ENCODE measurements around the gene FUT3. TPM values are rescaled to one million over a fixed set of nuclear protein-coding genes. Genes with fewer than 3 reads are reported as not detected.

Gene FUT3
- polyA plus RNA-seq, 1 donor (not counting 4 experiments of a cell fraction or from before 2014, with no cell fraction given) = 2.9 TPM

- no peak overlapping the region for H3K4me3 ChIP-seq (ENCODE audit: control insufficient read depth in 2 of 3, extremely low read depth in 1 of 3, insufficient read depth in 2 of 3, low read depth in 1 of 3, low read length in 3 of 3)
- no peaks in the 10 kb centered on the region for H3K9me3 ChIP-seq (ENCODE audit: control insufficient read depth, low read depth, low read length)
- no peak for TF ChIP-seq EZH2 (IDR thresholded peaks at IDR 0.05; ENCODE audit: low read length)
- no peak for TF ChIP-seq CTCF (optimal IDR thresholded peaks at IDR 0.05 in 1 of 3, IDR thresholded peaks at IDR 0.05 in 1 of 3, conservative IDR thresholded peaks at IDR 0.05 in 1 of 3; ENCODE audit: extremely low read depth in 1 of 3, insufficient read depth in 2 of 3, low read length in 3 of 3)
- no peak overlapping the region for H3K9ac ChIP-seq (ENCODE audit: control insufficient read depth, extremely low read depth, insufficient read depth, low read length)
- no peak overlapping the region for H2AFZ ChIP-seq (ENCODE audit: control insufficient read depth, low read length)
- peaks cover 18% of the 10 kb centered on the region for H3K4me1 ChIP-seq (ENCODE audit: control insufficient read depth, extremely low read depth, insufficient read depth, low read length)
- DNase-seq (ENCODE audit: low read depth, low spot score) (no peak), FAIRE-seq (no peak)
- dilution Hi-C loops (cut with MboI; ENCODE audit: extremely low pct_ligation_motif_present, low sequenced_read_pairs) = no loop called here
- peaks cover 5% of the 10 kb centered on the region for H3K79me2 ChIP-seq (ENCODE audit: control insufficient read depth, insufficient read depth, low read length)
- no peaks in the 10 kb centered on the region for H3K27me3 ChIP-seq (ENCODE audit: control insufficient read depth, extremely low read depth, insufficient read depth, low read length)
- peaks cover 2% of the 10 kb centered on the region for H4K20me1 ChIP-seq (ENCODE audit: control insufficient read depth, extremely low read depth, insufficient read depth, low read length)
- H3K36me3 ChIP-seq (ENCODE audit: control insufficient read depth in 2 of 2, extremely low read depth in 1 of 2, insufficient read depth in 2 of 2, low read length in 2 of 2) = peaks cover 10 to 14% of the 10 kb centered on the region in 2 experiments
- H3K9me1 ChIP-seq (ENCODE audit: control insufficient read depth, extremely low read depth, insufficient read depth, low read length) = no peaks in the 10 kb centered on the region
- no peak overlapping the region for H3K4me2 ChIP-seq (ENCODE audit: control insufficient read depth, extremely low read depth, insufficient read depth, low read depth, low read length)
- H3K27ac ChIP-seq (ENCODE audit: control insufficient read depth, insufficient read depth, low read length) = no peak overlapping the region
Observed at GRCh38 chr19:5892772-5893275, 41.6 kb upstream of the FUT3 start.

- H3K4me3 ChIP-seq (ENCODE audit: control insufficient read depth in 2 of 3, extremely low read depth in 1 of 3, insufficient read depth in 2 of 3, low read depth in 1 of 3, low read length in 3 of 3) = no peak overlapping the region
- dilution Hi-C loops (cut with MboI; ENCODE audit: extremely low pct_ligation_motif_present, low sequenced_read_pairs) = no loop called here
Observed at GRCh38 chr19:5891938-5892771, 40.9 kb upstream of the FUT3 start.

More at GRCh38 chr19:5891938-5892771, 40.9 kb upstream of the FUT3 start:
- H3K9me1 ChIP-seq (ENCODE audit: control insufficient read depth, extremely low read depth, insufficient read depth, low read length) = no peaks in the 10 kb centered on the region
- H3K9ac ChIP-seq (ENCODE audit: control insufficient read depth, extremely low read depth, insufficient read depth, low read length) = no peak overlapping the region
- no peaks in the 10 kb centered on the region for H4K20me1 ChIP-seq (ENCODE audit: control insufficient read depth, extremely low read depth, insufficient read depth, low read length)
- TF ChIP-seq EZH2 (IDR thresholded peaks at IDR 0.05; ENCODE audit: low read length) (no peak), CTCF (optimal IDR thresholded peaks at IDR 0.05 in 1 of 3, IDR thresholded peaks at IDR 0.05 in 1 of 3, conservative IDR thresholded peaks at IDR 0.05 in 1 of 3; ENCODE audit: extremely low read depth in 1 of 3, insufficient read depth in 2 of 3, low read length in 3 of 3) (peak; percentile 57 to 85 (median 82))
- no peaks in the 10 kb centered on the region for H3K27me3 ChIP-seq (ENCODE audit: control insufficient read depth, extremely low read depth, insufficient read depth, low read length)
- H3K27ac ChIP-seq (ENCODE audit: control insufficient read depth, insufficient read depth, low read length) = no peak overlapping the region
- H3K4me2 ChIP-seq (ENCODE audit: control insufficient read depth, extremely low read depth, insufficient read depth, low read depth, low read length) = no peak overlapping the region
- peaks cover 9 to 14% of the 10 kb centered on the region in 2 experiments for H3K36me3 ChIP-seq (ENCODE audit: control insufficient read depth in 2 of 2, extremely low read depth in 1 of 2, insufficient read depth in 2 of 2, low read length in 2 of 2)
- FAIRE-seq (no peak), DNase-seq (ENCODE audit: low read depth, low spot score) (no peak)
- no peak overlapping the region for H2AFZ ChIP-seq (ENCODE audit: control insufficient read depth, low read length)
- no peaks in the 10 kb centered on the region for H3K9me3 ChIP-seq (ENCODE audit: control insufficient read depth, low read depth, low read length)
- peaks cover 18% of the 10 kb centered on the region for H3K4me1 ChIP-seq (ENCODE audit: control insufficient read depth, extremely low read depth, insufficient read depth, low read length)
- H3K79me2 ChIP-seq (ENCODE audit: control insufficient read depth, insufficient read depth, low read length) = no peaks in the 10 kb centered on the region

All from keratinocyte (primary cell).